Right ventricle myocardium inferior (tissue), 1 donor: ENCODE results near the gene NALCN. TPM values are rescaled to one million over a fixed set of nuclear protein-coding genes. Genes with fewer than 3 reads are reported as not detected.

Source experiments
- ATAC-seq: fragments of 200-7000 bp; cut with Tn5 transposase; one replicate; pipeline ENCODE4 v1.9.1; 2020; ENCODE audit warnings: mild to moderate bottlenecking, moderate library complexity
- DNase-seq: peaks from one replicate; pipeline ENCODE4 v3.0.0; 2021; ENCODE audit errors: missing footprints
- intact Hi-C: fragments of 100-400 bp; cut with DNase I; formaldehyde crosslinking; loops from one replicate; pipeline ENCODE4 v1.11.0; 2022
- total RNA-seq: library from RNA; stranded (reverse); fragmentation: NEBNext Ultra II Directional; extraction: Animal tissue kit (Norgen Biotek cat#: 25700); gene quantifications from one replicate; pipeline ENCODE4 v1.2.1, GENCODE V29; 2021
- donor health status: DM: no; HTN: yes; CAD: no; lungs with severe emphysema.

The NALCN gene
- total RNA-seq, 1 donor from 2014 or later = 8.7 TPM

- ATAC-seq = no peak
- intact Hi-C loops = no loop called here
- peak; percentile 25 for DNase-seq
These were observed 115.3 kb downstream of the NALCN start for GRCh38 chr13:101301053-101301452.

GRCh38 chr13:101300531-101300930, 115.8 kb downstream of the NALCN start:
- DNase-seq (no peak), ATAC-seq (no peak)
- intact Hi-C loops = no loop called here

- intact Hi-C loops = no loop called here
- no peak for ATAC-seq
- DNase-seq = peak; percentile 32
These were observed 117.8 kb downstream of the NALCN start for GRCh38 chr13:101298517-101298916.

- no peak for DNase-seq
- intact Hi-C loops = no loop called here
- ATAC-seq = no peak
These were observed 118.5 kb downstream of the NALCN start for GRCh38 chr13:101297794-101298193.

GRCh38 chr13:101292711-101293110, 123.6 kb downstream of the NALCN start:
- DNase-seq (no peak), ATAC-seq (no peak)
- intact Hi-C loops = no loop called here

- intact Hi-C loops = no loop called here
- ATAC-seq (no peak), DNase-seq (no peak)
These were observed 124.4 kb downstream of the NALCN start for GRCh38 chr13:101291646-101292515.

- DNase-seq (no peak), ATAC-seq (no peak)
- intact Hi-C loops = no loop called here
These were observed 125.1 kb downstream of the NALCN start for GRCh38 chr13:101291206-101291605.

- intact Hi-C loops = no loop called here
- DNase-seq (peak; percentile 34), ATAC-seq (no peak)
These were observed 126.5 kb downstream of the NALCN start for GRCh38 chr13:101289764-101290163.

- ATAC-seq = no peak
- no peak for DNase-seq
- intact Hi-C loops = no loop called here
These were observed 132.5 kb downstream of the NALCN start for GRCh38 chr13:101283782-101284181.

- ATAC-seq (no peak), DNase-seq (no peak)
- intact Hi-C loops = no loop called here
These were observed 143.4 kb downstream of the NALCN start for GRCh38 chr13:101272886-101273285.

- ATAC-seq (no peak), DNase-seq (no peak)
- intact Hi-C loops = no loop called here
These were observed 144.5 kb downstream of the NALCN start for GRCh38 chr13:101271681-101272245.

- DNase-seq = no peak
- intact Hi-C loops = no loop called here
- ATAC-seq = no peak
These were observed 148.7 kb downstream of the NALCN start for GRCh38 chr13:101267656-101268055.

GRCh38 chr13:101265934-101266333, 150.4 kb downstream of the NALCN start:
- ATAC-seq = no peak
- intact Hi-C loops = no loop called here
- no peak for DNase-seq

- DNase-seq (no peak), ATAC-seq (no peak)
- intact Hi-C loops = no loop called here
These were observed 151.4 kb downstream of the NALCN start for GRCh38 chr13:101264931-101265330.

- DNase-seq (no peak), ATAC-seq (no peak)
- intact Hi-C loops = no loop called here
These were observed 154.0 kb downstream of the NALCN start for GRCh38 chr13:101262306-101262705.

GRCh38 chr13:101258509-101258908, 157.8 kb downstream of the NALCN start:
- DNase-seq = no peak
- intact Hi-C loops = no loop called here
- ATAC-seq = no peak

- intact Hi-C loops = no loop called here
- ATAC-seq (no peak), DNase-seq (no peak)
These were observed 158.2 kb downstream of the NALCN start for GRCh38 chr13:101258071-101258470.

GRCh38 chr13:101248739-101249514, 167.4 kb downstream of the NALCN start:
- DNase-seq (no peak), ATAC-seq (no peak)
- intact Hi-C loops = no loop called here

GRCh38 chr13:101242720-101243119, 173.6 kb downstream of the NALCN start:
- intact Hi-C loops = no loop called here
- ATAC-seq (no peak), DNase-seq (no peak)

GRCh38 chr13:101238555-101238954, 177.8 kb downstream of the NALCN start:
- intact Hi-C loops = no loop called here
- ATAC-seq = no peak
- no peak for DNase-seq
